ENCODE results near the gene LAMA2. TPM values are rescaled to one million over a fixed set of nuclear protein-coding genes. Genes with fewer than 3 reads are reported as not detected.

Gene LAMA2
- total and polyA plus RNA-seq, 4 donors, result 5.2 to 105 (median 45.9) TPM

GRCh38 chr6:128870746-128871145 lies 12.2 kb upstream of the LAMA2 start:
- 81 to 85% methylated on average over 3 of the region's 3 CpGs for WGBS, 2 donors
- peaks cover 0 to 2% (median 0%) of the 10 kb centered on the region in 4 donors for H3K9me3 ChIP-seq (ENCODE audit: control insufficient read depth in 4 of 4, insufficient read depth in 3 of 4, low read length in 3 of 4)

GRCh38 chr6:128874863-128875262 lies 8.1 kb upstream of the LAMA2 start:
- H3K9me3 ChIP-seq (ENCODE audit: control insufficient read depth in 4 of 4, insufficient read depth in 3 of 4, low read length in 3 of 4), result peaks cover 0 to 2% (median 0%) of the 10 kb centered on the region in 4 donors
- no peak for ATAC-seq (ENCODE audit: insufficient read depth, low FRiP score)

More at GRCh38 chr6:128870746-128871145, 12.2 kb upstream of the LAMA2 start:
- no peak overlapping the region for H3K27ac ChIP-seq (ENCODE audit: low read depth in 1 of 2, low read length in 1 of 2)
- no peak overlapping the region for H3K4me3 ChIP-seq
- ATAC-seq (ENCODE audit: insufficient read depth, low FRiP score), result no peak
- no peak for DNase-seq
- H3K27me3 ChIP-seq (ENCODE audit: control insufficient read depth in 3 of 3, insufficient read depth in 3 of 3, low read length in 2 of 3), result no peaks in the 10 kb centered on the region
- H3K36me3 ChIP-seq (ENCODE audit: control insufficient read depth in 4 of 4, insufficient read depth in 4 of 4, low read length in 4 of 4), result no peaks in the 10 kb centered on the region
- no peak overlapping the region for H3K9ac ChIP-seq (ENCODE audit: insufficient read depth in 1 of 2, low read length in 2 of 2)
- no peak for TF ChIP-seq CTCF (IDR thresholded peaks at IDR 0.05; ENCODE audit: control extremely low read depth, extremely low read depth)
- H3K4me1 ChIP-seq (ENCODE audit: control insufficient read depth in 5 of 5, insufficient read depth in 5 of 5, low read length in 5 of 5), result peaks cover 0 to 2% (median 0%) of the 10 kb centered on the region in 5 donors

GRCh38 chr6:128882560-128882959 lies 378 bp upstream of the LAMA2 start:
- 34 to 55% methylated on average over 2 of the region's 2 CpGs for WGBS, 2 donors
- Histone ChIP-seq H3K27ac (ENCODE audit: low read depth in 1 of 2, low read length in 1 of 2) (peak overlapping the region in 1 of 2 donors; percentile 73), H3K4me3 (no peak overlapping the region), H3K9ac (ENCODE audit: insufficient read depth in 1 of 2, low read length in 2 of 2) (peak overlapping the region; percentile 30 to 76), H3K4me1 (ENCODE audit: control insufficient read depth in 5 of 5, insufficient read depth in 5 of 5, low read length in 5 of 5) (peaks cover 0 to 6% (median 0%) of the 10 kb centered on the region in 5 donors), H3K36me3 (ENCODE audit: control insufficient read depth in 4 of 4, insufficient read depth in 4 of 4, low read length in 4 of 4) (no peaks in the 10 kb centered on the region), H3K9me3 (ENCODE audit: control insufficient read depth in 4 of 4, insufficient read depth in 3 of 4, low read length in 3 of 4) (peaks cover 0 to 2% (median 0%) of the 10 kb centered on the region in 4 donors), H3K27me3 (ENCODE audit: control insufficient read depth in 3 of 3, insufficient read depth in 3 of 3, low read length in 2 of 3) (no peaks in the 10 kb centered on the region)
- ATAC-seq (ENCODE audit: insufficient read depth, low FRiP score), result no peak
- no peak for TF ChIP-seq CTCF (IDR thresholded peaks at IDR 0.05; ENCODE audit: control extremely low read depth, extremely low read depth)
- DNase-seq, result no peak

More at GRCh38 chr6:128874863-128875262, 8.1 kb upstream of the LAMA2 start:
- no peaks in the 10 kb centered on the region for H3K36me3 ChIP-seq (ENCODE audit: control insufficient read depth in 4 of 4, insufficient read depth in 4 of 4, low read length in 4 of 4)
- no peak overlapping the region for H3K27ac ChIP-seq (ENCODE audit: low read depth in 1 of 2, low read length in 1 of 2)
- no peak for TF ChIP-seq CTCF (IDR thresholded peaks at IDR 0.05; ENCODE audit: control extremely low read depth, extremely low read depth)
- no peaks in the 10 kb centered on the region for H3K27me3 ChIP-seq (ENCODE audit: control insufficient read depth in 3 of 3, insufficient read depth in 3 of 3, low read length in 2 of 3)
- peaks cover 0 to under 1% (median 0%) of the 10 kb centered on the region in 5 donors for H3K4me1 ChIP-seq (ENCODE audit: control insufficient read depth in 5 of 5, insufficient read depth in 5 of 5, low read length in 5 of 5)
- DNase-seq, result no peak
- no peak overlapping the region for H3K4me3 ChIP-seq
- H3K9ac ChIP-seq (ENCODE audit: insufficient read depth in 1 of 2, low read length in 2 of 2), result no peak overlapping the region

GRCh38 chr6:128883906-128884305 lies 968 bp downstream of the LAMA2 start:
- Histone ChIP-seq H3K9me3 (ENCODE audit: control insufficient read depth in 4 of 4, insufficient read depth in 3 of 4, low read length in 3 of 4) (peaks cover 0 to 2% (median 0%) of the 10 kb centered on the region in 4 donors), H3K36me3 (ENCODE audit: control insufficient read depth in 4 of 4, insufficient read depth in 4 of 4, low read length in 4 of 4) (no peaks in the 10 kb centered on the region), H3K9ac (ENCODE audit: insufficient read depth in 1 of 2, low read length in 2 of 2) (peak overlapping the region in 1 of 2 donors; percentile 79), H3K4me3 (no peak overlapping the region), H3K27ac (ENCODE audit: low read depth in 1 of 2, low read length in 1 of 2) (peak overlapping the region in 1 of 2 donors; percentile 74), H3K4me1 (ENCODE audit: control insufficient read depth in 5 of 5, insufficient read depth in 5 of 5, low read length in 5 of 5) (peaks cover 0 to 6% (median 0%) of the 10 kb centered on the region in 5 donors), H3K27me3 (ENCODE audit: control insufficient read depth in 3 of 3, insufficient read depth in 3 of 3, low read length in 2 of 3) (no peaks in the 10 kb centered on the region)
- 65 to 70% methylated on average over 2 of the region's 2 CpGs for WGBS, 2 donors
- DNase-seq (peak in 2 of 3 donors; percentile 36 to 61), ATAC-seq (ENCODE audit: insufficient read depth, low FRiP score) (no peak)
- no peak for TF ChIP-seq CTCF (IDR thresholded peaks at IDR 0.05; ENCODE audit: control extremely low read depth, extremely low read depth)
